BJ (cell line): ENCODE data around the gene CENPB. TPM values are rescaled to one million over a fixed set of nuclear protein-coding genes. Genes with fewer than 3 reads are reported as not detected.

Experiments used
- CTCF ChIA-PET: fragments of 350-600 bp; formaldehyde crosslinking; extraction: SDS; loops from one replicate; lab custom pipeline; 2021; ENCODE audit warnings: antibody characterized with exemption, inconsistent platforms; lab: Yijun Ruan, JAX
- POLR2A ChIA-PET: fragments of 300-600 bp; sonication (Branson Sonifier 250); formaldehyde crosslinking; extraction: SDS; loops from one replicate; lab custom pipeline; 2021; ENCODE audit warnings: antibody characterized with exemption; lab: Charles Lee
- DNase-seq: peaks from one replicate; pipeline ENCODE4 v3.0.0-alpha.2; 2011; ENCODE audit warnings: low read depth
- H3K27me3 ChIP-seq: 2 replicates; pipeline ENCODE4 v1.6.0; 2011; ENCODE audit warnings: low read length; ENCODE audit not compliant: control insufficient read depth, insufficient read depth
- H3K36me3 ChIP-seq: 2 replicates; pipeline ENCODE4 v1.5.1; 2011; ENCODE audit warnings: low read length; ENCODE audit not compliant: control insufficient read depth, insufficient read depth
- H3K4me3 ChIP-seq: 2 replicates; pipeline ENCODE4 v1.5.1; 2011; ENCODE audit warnings: low read depth, mild to moderate bottlenecking, control low read depth, low read length
- polyA plus RNA-seq: library from polyadenylated mRNA; depleted of rRNA; stranded (reverse); fragments of >200 nt; gene quantifications from 2 replicates; pipeline ENCODE4 v1.2.3, GENCODE V29; 2011
- TF ChIP-seq, protein P1 (sequence below): IDR thresholded peaks from 2 replicates; pipeline ENCODE4 v1.5.1; 2011; ENCODE audit warnings: low read depth, mild to moderate bottlenecking, control low read depth, inconsistent platforms, low read length, moderate library complexity; ENCODE audit not compliant: insufficient read depth

Gene CENPB
- polyA plus RNA-seq, 1 experiment: 47.5 TPM

DNA sequence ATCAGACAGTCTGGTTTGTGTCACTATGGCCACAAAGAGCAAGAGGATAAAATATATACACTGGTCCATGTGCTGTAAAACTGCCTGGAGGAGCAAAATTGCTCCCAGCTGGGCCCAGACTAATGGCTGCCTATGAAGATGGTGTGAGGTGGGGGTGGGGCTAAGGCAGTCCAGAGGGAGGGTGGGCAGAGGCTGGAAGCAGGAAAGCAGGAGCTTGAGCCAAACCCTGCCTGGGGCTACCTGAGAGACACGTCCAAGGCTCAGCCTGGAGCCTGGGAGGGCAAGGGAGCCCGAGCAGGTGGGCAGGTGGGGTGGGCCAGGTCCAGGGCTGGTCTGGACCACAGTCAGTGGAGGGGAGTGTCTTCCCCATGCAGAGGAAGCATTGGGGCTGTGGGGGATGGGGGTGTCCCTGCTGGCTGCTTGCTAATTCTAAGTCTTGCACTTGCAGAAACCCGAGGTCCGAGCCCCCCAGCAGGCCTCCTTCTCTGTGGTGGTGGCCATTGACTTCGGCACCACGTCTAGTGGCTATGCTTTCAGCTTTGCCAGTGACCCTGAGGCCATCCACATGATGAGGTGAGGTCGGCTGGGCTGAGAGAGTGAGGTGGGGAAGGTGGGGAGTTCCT lies 44.6 kb downstream of the CENPB start:
- no peak overlapping the region for H3K4me3 ChIP-seq
- TF ChIP-seq, protein P1, sequence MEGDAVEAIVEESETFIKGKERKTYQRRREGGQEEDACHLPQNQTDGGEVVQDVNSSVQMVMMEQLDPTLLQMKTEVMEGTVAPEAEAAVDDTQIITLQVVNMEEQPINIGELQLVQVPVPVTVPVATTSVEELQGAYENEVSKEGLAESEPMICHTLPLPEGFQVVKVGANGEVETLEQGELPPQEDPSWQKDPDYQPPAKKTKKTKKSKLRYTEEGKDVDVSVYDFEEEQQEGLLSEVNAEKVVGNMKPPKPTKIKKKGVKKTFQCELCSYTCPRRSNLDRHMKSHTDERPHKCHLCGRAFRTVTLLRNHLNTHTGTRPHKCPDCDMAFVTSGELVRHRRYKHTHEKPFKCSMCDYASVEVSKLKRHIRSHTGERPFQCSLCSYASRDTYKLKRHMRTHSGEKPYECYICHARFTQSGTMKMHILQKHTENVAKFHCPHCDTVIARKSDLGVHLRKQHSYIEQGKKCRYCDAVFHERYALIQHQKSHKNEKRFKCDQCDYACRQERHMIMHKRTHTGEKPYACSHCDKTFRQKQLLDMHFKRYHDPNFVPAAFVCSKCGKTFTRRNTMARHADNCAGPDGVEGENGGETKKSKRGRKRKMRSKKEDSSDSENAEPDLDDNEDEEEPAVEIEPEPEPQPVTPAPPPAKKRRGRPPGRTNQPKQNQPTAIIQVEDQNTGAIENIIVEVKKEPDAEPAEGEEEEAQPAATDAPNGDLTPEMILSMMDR: no peak
- no peaks in the 10 kb centered on the region for H3K36me3 ChIP-seq
- ChIA-PET CTCF (interaction anchor here (0.6 to 3.0 kb wide), 3 partner anchors 11 to 80 kb away, joined by 3 to 12 read pairs (median 3); no protein-coding TSS in a partner anchor), POLR2A (no interaction called here)
- no peak for DNase-seq
- peaks cover 8% of the 10 kb centered on the region; the same call in 1 of the 2 replicates for H3K27me3 ChIP-seq

- no peak for DNase-seq
- CTCF ChIA-PET: interaction anchor here (0.6 to 3.0 kb wide), 9 partner anchors 12 to 456 kb away, joined by 3 to 12 read pairs (median 4); partner anchors contain the start of gene SPEF1
- Histone ChIP-seq H3K4me3 (no peak overlapping the region), H3K27me3 (peaks cover 8% of the 10 kb centered on the region), H3K36me3 (no peaks in the 10 kb centered on the region)
- TF ChIP-seq, protein P1: no peak
- POLR2A ChIA-PET: no interaction called here
Observed at GRCh38 chr20:3740615-3741301, 45.8 kb downstream of the CENPB start.

GRCh38 chr20:3739926-3740451 lies 46.6 kb downstream of the CENPB start:
- ChIA-PET POLR2A (no interaction called here), CTCF (interaction anchor here (0.6 to 3.0 kb wide), 7 partner anchors 11 to 457 kb away, joined by 3 to 12 read pairs (median 4); partner anchors contain the start of gene SPEF1)
- H3K27me3 ChIP-seq: peaks cover 8% of the 10 kb centered on the region
- H3K36me3 ChIP-seq: no peaks in the 10 kb centered on the region
- no peak overlapping the region for H3K4me3 ChIP-seq
- TF ChIP-seq, protein P1: no peak
- no peak for DNase-seq

DNA sequence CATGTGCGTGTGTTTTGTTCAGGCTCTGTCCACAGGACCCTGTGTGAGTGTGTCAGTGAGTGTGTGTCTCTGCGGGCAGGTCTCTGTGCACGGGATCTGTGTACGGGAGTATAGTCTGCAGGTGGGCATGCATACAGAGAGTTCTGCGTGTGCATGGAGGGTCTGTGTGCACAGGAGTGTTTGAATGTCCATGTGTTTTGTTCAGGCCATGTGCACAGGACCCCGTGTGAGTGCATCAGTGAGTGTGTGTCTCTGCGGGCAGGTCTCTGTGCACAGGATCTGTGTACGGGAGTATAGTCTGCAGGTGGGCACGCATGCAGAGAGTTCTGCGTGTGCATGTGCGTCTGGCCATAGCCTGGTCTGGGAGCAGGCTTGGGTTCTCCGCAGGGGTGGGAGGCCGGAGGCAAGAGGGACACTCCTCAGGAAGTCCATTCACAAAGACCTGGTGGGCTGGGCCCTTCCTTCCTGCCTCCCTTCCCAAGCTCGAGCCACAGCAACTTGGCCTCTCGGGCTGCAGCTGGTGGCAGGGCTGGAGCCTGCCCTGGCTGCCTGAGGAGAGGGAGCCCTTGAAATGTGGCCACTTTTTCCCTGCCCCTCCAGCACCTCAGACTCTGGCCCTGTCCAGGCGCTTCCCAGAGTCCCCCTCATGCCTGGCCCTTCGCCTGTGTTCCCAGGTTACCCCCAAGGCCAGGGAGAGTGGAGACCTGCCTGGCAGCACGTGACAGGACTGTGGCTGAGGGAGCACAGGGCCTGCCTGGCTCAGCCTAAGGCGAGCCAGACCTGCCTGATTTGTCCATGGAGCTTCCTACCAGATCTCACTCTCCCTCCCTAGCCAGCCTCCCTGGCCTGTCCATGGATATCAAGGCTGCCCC lies 47.2 kb downstream of the CENPB start:
- ChIA-PET CTCF (interaction anchor here (0.8 to 3.0 kb wide), 4 partner anchors 14 to 369 kb away, joined by 3 to 12 read pairs (median 4); partner anchors contain the start of gene SPEF1), POLR2A (no interaction called here)
- H3K36me3 ChIP-seq: no peaks in the 10 kb centered on the region
- peaks cover 11% of the 10 kb centered on the region for H3K27me3 ChIP-seq
- no peak overlapping the region for H3K4me3 ChIP-seq
- TF ChIP-seq, protein P1: no peak
- DNase-seq: no peak
